Lower leg skin (tissue), 4 donors: ENCODE results near the gene RESP18. TPM values are rescaled to one million over a fixed set of nuclear protein-coding genes. Genes with fewer than 3 reads are reported as not detected.

Experiments used
- DNase-seq, 2 donors: peaks; one replicate each; pipeline ENCODE4 v3.0.0-alpha.2; 2019; ENCODE audit warnings: low spot score in 2 of 2
- H3K4me3 ChIP-seq: fragments of 200-600 bp; sonication (generic); 2 replicates; pipeline ENCODE4 v1.5.1; 2017; ENCODE audit warnings: mild to moderate bottlenecking, low read depth; ENCODE audit not compliant: poor library complexity, severe bottlenecking
- POLR2A ChIP-seq, 2 donors: fragments of 450-650 bp; IDR thresholded peaks; one replicate each; pipeline ENCODE4 v1.6.1; 2016 to 2017; ENCODE audit warnings: antibody characterized with exemption in 2 of 2, mild to moderate bottlenecking in 1 of 2, moderate library complexity in 1 of 2
- WGBS, 2 donors: methylation state at CpG; one replicate each; pipeline ENCODE4 v1.1.5; 2018; 5-methylcytosine and 5-hydroxymethylcytosine counted together
- intact Hi-C: fragments of 100-400 bp; cut with DNase I; formaldehyde crosslinking; loops from one replicate; pipeline ENCODE4 v1.15.0; 2023; ENCODE audit warnings: low total_unique reads
- total RNA-seq, 4 donors: library from RNA; depleted of rRNA; stranded (reverse); fragments of >200 nt; gene quantifications; one replicate each; pipeline ENCODE4 v1.1.0, GENCODE V29; 2016
- TF ChIP-seq, protein P1 (sequence below), 3 donors: fragments of 450-650 bp; IDR thresholded peaks; one replicate each; pipeline ENCODE4 v1.5.1; 2016; ENCODE audit warnings: antibody characterized with exemption in 3 of 3, mild to moderate bottlenecking in 3 of 3, moderate library complexity in 2 of 3

RESP18 gene
- total RNA-seq, 4 donors from 2014 or later = not detected

- peak in 1 of 2 donors; percentile 87 for DNase-seq
- 30 to 52% methylated on average over 9 to 11 of the region's 12 CpGs for WGBS, 2 donors
- intact Hi-C loops = no loop called here
- TF ChIP-seq, protein P1, sequence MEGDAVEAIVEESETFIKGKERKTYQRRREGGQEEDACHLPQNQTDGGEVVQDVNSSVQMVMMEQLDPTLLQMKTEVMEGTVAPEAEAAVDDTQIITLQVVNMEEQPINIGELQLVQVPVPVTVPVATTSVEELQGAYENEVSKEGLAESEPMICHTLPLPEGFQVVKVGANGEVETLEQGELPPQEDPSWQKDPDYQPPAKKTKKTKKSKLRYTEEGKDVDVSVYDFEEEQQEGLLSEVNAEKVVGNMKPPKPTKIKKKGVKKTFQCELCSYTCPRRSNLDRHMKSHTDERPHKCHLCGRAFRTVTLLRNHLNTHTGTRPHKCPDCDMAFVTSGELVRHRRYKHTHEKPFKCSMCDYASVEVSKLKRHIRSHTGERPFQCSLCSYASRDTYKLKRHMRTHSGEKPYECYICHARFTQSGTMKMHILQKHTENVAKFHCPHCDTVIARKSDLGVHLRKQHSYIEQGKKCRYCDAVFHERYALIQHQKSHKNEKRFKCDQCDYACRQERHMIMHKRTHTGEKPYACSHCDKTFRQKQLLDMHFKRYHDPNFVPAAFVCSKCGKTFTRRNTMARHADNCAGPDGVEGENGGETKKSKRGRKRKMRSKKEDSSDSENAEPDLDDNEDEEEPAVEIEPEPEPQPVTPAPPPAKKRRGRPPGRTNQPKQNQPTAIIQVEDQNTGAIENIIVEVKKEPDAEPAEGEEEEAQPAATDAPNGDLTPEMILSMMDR (IDR thresholded peaks at IDR 0.05) = no peak
- TF ChIP-seq POLR2A (IDR thresholded peaks at IDR 0.05) = no peak
- no peak overlapping the region for H3K4me3 ChIP-seq
Observed at GRCh38 chr2:219286436-219287115, 46.0 kb downstream of the RESP18 start.

GRCh38 chr2:219285894-219286425 is 46.6 kb downstream of the RESP18 start:
- intact Hi-C loops = no loop called here
- no peak overlapping the region for H3K4me3 ChIP-seq
- TF ChIP-seq POLR2A (IDR thresholded peaks at IDR 0.05) = no peak
- WGBS, 2 donors = 39 to 48% methylated on average over 15 to 16 of the region's 17 CpGs
- peak in 1 of 2 donors; percentile 73 for DNase-seq

GRCh38 chr2:219285373-219285735 is 47.2 kb downstream of the RESP18 start:
- WGBS, 2 donors = 62 to 70% methylated on average over 12 of the region's 12 CpGs
- no peak for DNase-seq
- no peak overlapping the region for H3K4me3 ChIP-seq
- intact Hi-C loops = no loop called here
- TF ChIP-seq, protein P1 (IDR thresholded peaks at IDR 0.05) = no peak
- TF ChIP-seq POLR2A (IDR thresholded peaks at IDR 0.05) = no peak

DNA sequence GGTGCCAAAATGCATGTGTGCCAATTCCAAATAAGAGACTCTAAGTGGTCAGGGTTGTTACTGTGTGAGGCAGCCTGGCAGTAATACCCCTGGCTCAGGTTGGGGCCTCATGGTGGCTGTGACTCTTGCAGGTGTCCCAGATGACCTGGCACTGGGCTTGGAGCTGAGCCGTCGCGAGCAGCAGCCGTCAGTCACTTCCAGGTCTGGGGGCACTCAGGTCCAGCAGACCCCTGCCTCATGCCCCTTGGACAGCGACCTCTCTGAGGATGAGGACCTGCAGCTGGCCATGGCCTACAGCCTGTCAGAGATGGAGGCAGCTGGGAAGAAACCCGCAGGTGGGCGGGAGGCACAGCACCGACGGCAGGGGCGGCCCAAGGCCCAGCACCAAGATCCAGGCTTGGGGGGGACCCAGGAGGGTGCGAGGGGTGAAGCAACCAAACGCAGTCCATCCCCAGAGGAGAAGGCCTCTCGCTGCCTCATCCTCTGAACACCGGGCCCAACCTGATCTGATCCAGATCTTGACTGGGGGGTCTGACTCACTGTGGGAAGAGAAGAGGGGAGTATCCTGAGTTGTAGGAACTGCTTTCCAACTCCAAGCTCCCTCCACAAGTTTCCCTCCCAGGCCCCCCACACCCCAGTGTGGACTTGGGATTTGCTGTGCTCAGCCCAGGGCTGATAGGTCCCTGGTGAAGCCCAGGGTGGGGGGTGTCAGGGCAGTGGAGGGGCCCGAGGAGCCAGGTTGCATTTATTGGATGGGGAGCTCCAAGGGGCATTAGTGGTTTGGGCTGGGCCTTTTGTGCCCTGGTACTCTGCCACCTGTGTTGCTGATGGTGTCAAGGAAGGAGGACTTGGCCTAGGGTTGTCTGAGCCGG is 47.8 kb downstream of the RESP18 start:
- TF ChIP-seq POLR2A (IDR thresholded peaks at IDR 0.05) = no peak
- TF ChIP-seq, protein P1 (IDR thresholded peaks at IDR 0.05) = no peak
- no peak overlapping the region for H3K4me3 ChIP-seq
- 74 to 83% methylated on average over 16 of the region's 16 CpGs for WGBS, 2 donors
- intact Hi-C loops = no loop called here
- DNase-seq = no peak

GRCh38 chr2:219282943-219283581 is 49.5 kb downstream of the RESP18 start:
- TF ChIP-seq, protein P1 (IDR thresholded peaks at IDR 0.05) = no peak
- no peak for TF ChIP-seq POLR2A (IDR thresholded peaks at IDR 0.05)
- H3K4me3 ChIP-seq = no peak overlapping the region
- 81 to 89% methylated on average over 17 of the region's 17 CpGs for WGBS, 2 donors
- intact Hi-C loops = no loop called here
- no peak for DNase-seq

- intact Hi-C loops = no loop called here
- no peak for DNase-seq
- 77 to 87% methylated on average over 5 of the region's 5 CpGs for WGBS, 2 donors
- TF ChIP-seq, protein P1 (IDR thresholded peaks at IDR 0.05) = no peak
- no peak for TF ChIP-seq POLR2A (IDR thresholded peaks at IDR 0.05)
- no peak overlapping the region for H3K4me3 ChIP-seq
Observed at GRCh38 chr2:219282375-219282774, 50.2 kb downstream of the RESP18 start.
